Measurements from ENCODE around the gene SRRM1.

SRRM1 gene

DNA sequence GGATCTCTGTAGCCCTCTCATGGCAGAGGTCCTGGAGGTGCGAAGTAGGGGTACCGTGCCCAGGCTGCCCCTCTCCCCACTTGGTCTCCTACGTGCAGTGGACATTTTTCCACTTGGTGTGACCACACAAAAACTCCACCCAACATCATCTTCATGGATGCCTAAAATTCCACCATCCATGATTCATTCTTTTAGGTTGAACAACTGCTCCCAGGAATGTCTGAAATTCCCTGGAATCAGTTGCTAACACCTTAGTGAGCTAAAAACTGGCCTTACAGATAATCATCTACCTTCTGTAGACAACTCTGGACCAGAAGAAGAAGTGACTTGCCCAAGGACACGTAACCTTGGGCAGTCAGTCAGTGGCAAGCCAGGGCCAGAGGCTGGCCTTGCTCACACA, 70.1 kb downstream of the SRRM1 start:
- H3K4me2 ChIP-seq, result no peak overlapping the region
- H3K9ac ChIP-seq, result no peak overlapping the region
- peaks cover 16% of the 10 kb centered on the region for H3K4me1 ChIP-seq (ENCODE audit: low read depth, poor library complexity, severe bottlenecking)
- no peak overlapping the region for H3K27ac ChIP-seq
- no peak overlapping the region for H2AFZ ChIP-seq (ENCODE audit: low read depth)
- H3K4me3 ChIP-seq (IDR thresholded peaks at IDR 0.05; ENCODE audit: insufficient read depth, low read depth, low read length), result no peak overlapping the region
- no peaks in the 10 kb centered on the region for H3K27me3 ChIP-seq (ENCODE audit: insufficient read depth, low read depth)
- H3K79me2 ChIP-seq (ENCODE audit: insufficient read depth, low read depth), result no peaks in the 10 kb centered on the region
- no peaks in the 10 kb centered on the region for H4K20me1 ChIP-seq (ENCODE audit: insufficient read depth)
- no peak for TF ChIP-seq CTCF (conservative IDR thresholded peaks at IDR 0.05; ENCODE audit: low read depth, low read length)
- H3K36me3 ChIP-seq (ENCODE audit: insufficient read depth), result no peaks in the 10 kb centered on the region

DNA sequence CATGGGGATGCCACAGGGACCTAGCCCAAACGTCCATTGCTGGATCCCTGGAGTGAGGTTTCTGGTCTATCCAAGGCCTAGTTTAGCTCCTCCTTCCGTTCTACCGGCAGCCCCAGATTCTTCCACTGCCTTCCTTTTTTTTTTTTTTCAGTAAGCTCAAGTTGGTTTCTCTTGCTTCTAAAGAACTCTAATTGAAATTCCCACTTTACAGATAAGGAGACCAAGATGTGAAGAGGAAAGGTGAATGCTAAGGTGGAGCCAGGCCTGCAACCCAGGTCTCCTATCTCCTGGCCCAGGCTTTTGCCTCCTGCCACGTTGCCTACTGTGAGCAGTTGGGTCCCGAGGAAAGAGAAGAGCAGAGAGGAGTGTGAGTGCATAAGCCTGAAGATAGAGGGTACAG, 70.6 kb downstream of the SRRM1 start:
- H3K27ac ChIP-seq, result no peak overlapping the region
- H3K36me3 ChIP-seq (ENCODE audit: insufficient read depth), result no peaks in the 10 kb centered on the region
- no peak for TF ChIP-seq CTCF (conservative IDR thresholded peaks at IDR 0.05; ENCODE audit: low read depth, low read length)
- H3K4me3 ChIP-seq (IDR thresholded peaks at IDR 0.05; ENCODE audit: insufficient read depth, low read depth, low read length), result no peak overlapping the region
- H3K4me2 ChIP-seq, result no peak overlapping the region
- no peaks in the 10 kb centered on the region for H4K20me1 ChIP-seq (ENCODE audit: insufficient read depth)
- H3K4me1 ChIP-seq (ENCODE audit: low read depth, poor library complexity, severe bottlenecking), result peaks cover 15% of the 10 kb centered on the region
- H3K27me3 ChIP-seq (ENCODE audit: insufficient read depth, low read depth), result no peaks in the 10 kb centered on the region
- H3K79me2 ChIP-seq (ENCODE audit: insufficient read depth, low read depth), result no peaks in the 10 kb centered on the region
- no peak overlapping the region for H3K9ac ChIP-seq
- H2AFZ ChIP-seq (ENCODE audit: low read depth), result no peak overlapping the region

GRCh38 chr1:24714859-24715520, 71.9 kb downstream of the SRRM1 start:
- Histone ChIP-seq H3K36me3 (ENCODE audit: insufficient read depth) (no peaks in the 10 kb centered on the region), H3K4me1 (ENCODE audit: low read depth, poor library complexity, severe bottlenecking) (peaks cover 5% of the 10 kb centered on the region), H3K9ac (no peak overlapping the region), H3K4me3 (IDR thresholded peaks at IDR 0.05; ENCODE audit: insufficient read depth, low read depth, low read length) (no peak overlapping the region), H3K4me2 (no peak overlapping the region), H3K79me2 (ENCODE audit: insufficient read depth, low read depth) (no peaks in the 10 kb centered on the region), H4K20me1 (ENCODE audit: insufficient read depth) (no peaks in the 10 kb centered on the region), H2AFZ (ENCODE audit: low read depth) (no peak overlapping the region), H3K27me3 (ENCODE audit: insufficient read depth, low read depth) (no peaks in the 10 kb centered on the region), H3K27ac (no peak overlapping the region)
- TF ChIP-seq CTCF (conservative IDR thresholded peaks at IDR 0.05; ENCODE audit: low read depth, low read length), result no peak

GRCh38 chr1:24715658-24716057, 72.6 kb downstream of the SRRM1 start:
- no peaks in the 10 kb centered on the region for H3K79me2 ChIP-seq (ENCODE audit: insufficient read depth, low read depth)
- no peaks in the 10 kb centered on the region for H3K27me3 ChIP-seq (ENCODE audit: insufficient read depth, low read depth)
- H3K4me3 ChIP-seq (IDR thresholded peaks at IDR 0.05; ENCODE audit: insufficient read depth, low read depth, low read length), result no peak overlapping the region
- H3K4me1 ChIP-seq (ENCODE audit: low read depth, poor library complexity, severe bottlenecking), result no peaks in the 10 kb centered on the region
- no peak overlapping the region for H3K4me2 ChIP-seq
- H4K20me1 ChIP-seq (ENCODE audit: insufficient read depth), result no peaks in the 10 kb centered on the region
- H3K36me3 ChIP-seq (ENCODE audit: insufficient read depth), result no peaks in the 10 kb centered on the region
- H3K9ac ChIP-seq, result no peak overlapping the region
- H3K27ac ChIP-seq, result no peak overlapping the region
- no peak for TF ChIP-seq CTCF (conservative IDR thresholded peaks at IDR 0.05; ENCODE audit: low read depth, low read length)
- no peak overlapping the region for H2AFZ ChIP-seq (ENCODE audit: low read depth)
